Subcutaneous adipose tissue (tissue), 4 donors: ENCODE data around the gene TCF12. TPM values are rescaled to one million over a fixed set of nuclear protein-coding genes. Genes with fewer than 3 reads are reported as not detected.

Source experiments
- CTCF ChIP-seq: fragments of 450-650 bp; IDR thresholded peaks from one replicate; pipeline ENCODE4 v1.5.1; 2016; ENCODE audit warnings: low read depth, mild to moderate bottlenecking, control low read depth, antibody characterized with exemption, moderate library complexity
- total RNA-seq, 4 donors: library from RNA; depleted of rRNA; stranded (reverse); fragments of >200 nt; gene quantifications; one replicate each; pipeline ENCODE4 v1.1.0, GENCODE V29; 2016

Gene TCF12
- total RNA-seq, 4 donors from 2014 or later: 138 to 171 (median 166) TPM

DNA sequence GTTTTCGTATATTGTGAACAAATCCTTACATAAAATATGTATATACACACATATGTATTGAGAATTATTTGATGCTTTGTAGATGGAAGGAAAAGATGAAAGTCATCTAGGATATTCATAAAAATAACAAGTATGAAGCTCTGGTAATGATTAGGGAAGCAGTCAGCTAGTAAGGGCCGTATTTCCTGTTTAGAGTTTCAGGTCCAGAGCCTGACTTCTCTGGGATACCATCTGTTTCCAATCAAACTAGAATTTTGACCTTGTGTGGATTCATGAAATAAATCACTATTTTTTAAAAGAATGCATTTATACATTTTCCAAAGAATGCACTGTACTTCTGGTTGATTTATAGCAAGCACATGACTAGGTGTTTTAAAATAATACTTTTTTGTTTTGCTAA is 301.8 kb downstream of the TCF12 start:
- TF ChIP-seq CTCF: no peak

DNA sequence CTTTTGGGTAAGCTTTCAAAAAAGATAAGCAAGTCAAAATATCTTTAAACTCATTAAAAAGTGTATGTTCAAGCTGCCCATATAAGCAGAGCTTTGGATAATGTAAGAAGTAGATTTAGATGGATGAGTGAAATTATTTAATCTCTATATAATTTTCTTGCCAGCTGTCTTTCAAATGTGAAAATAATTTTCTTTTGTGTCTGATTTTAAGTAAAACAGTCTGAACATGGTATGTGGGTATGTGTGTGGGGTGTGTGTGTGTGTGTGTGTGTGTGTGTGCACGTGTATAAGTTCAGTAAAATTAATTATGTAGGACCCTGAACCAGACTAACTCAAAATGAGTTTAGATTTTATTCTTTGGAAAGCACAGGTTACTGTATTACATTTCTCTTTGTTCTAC is 302.7 kb downstream of the TCF12 start:
- TF ChIP-seq CTCF: no peak

DNA sequence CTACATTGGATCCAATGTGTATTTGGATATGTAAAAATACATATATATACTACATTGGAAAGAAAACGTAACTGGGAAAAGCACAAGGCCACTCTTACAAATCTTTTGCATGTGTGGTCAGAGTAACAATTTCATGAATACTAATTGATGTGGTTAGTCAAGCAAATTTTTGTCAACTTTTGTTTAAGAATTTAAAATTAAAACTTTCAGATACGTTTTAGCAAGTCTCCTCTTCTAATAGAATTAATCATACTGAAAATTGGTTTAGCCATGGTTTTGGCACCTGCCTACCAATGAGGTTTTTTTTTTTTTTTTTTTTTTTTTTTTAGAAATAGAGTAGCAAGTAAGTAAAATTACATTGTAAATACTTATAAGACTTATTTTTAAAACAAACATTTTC is 304.9 kb downstream of the TCF12 start:
- TF ChIP-seq CTCF: no peak

DNA sequence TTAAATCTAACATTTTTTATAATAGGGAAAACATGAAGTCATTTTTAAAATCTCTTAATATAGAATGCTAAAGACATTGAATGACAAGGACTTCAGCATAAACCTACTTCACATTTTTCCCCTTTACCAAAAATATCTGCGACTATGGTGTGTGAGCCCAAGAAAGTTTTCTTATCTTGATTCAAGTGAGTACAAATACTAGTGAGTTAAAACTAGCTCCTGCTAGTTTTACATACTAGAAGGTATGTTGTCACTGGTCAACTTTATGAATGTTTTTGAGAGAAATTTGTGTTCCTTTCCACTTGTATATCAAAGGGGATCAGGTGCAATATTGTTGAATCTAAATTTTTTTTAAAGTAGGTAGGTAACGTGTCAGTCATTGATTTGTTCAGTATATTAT is 305.4 kb downstream of the TCF12 start:
- TF ChIP-seq CTCF: no peak

GRCh38 chr15:57224664-57225063 is 306.2 kb downstream of the TCF12 start:
- no peak for TF ChIP-seq CTCF

DNA sequence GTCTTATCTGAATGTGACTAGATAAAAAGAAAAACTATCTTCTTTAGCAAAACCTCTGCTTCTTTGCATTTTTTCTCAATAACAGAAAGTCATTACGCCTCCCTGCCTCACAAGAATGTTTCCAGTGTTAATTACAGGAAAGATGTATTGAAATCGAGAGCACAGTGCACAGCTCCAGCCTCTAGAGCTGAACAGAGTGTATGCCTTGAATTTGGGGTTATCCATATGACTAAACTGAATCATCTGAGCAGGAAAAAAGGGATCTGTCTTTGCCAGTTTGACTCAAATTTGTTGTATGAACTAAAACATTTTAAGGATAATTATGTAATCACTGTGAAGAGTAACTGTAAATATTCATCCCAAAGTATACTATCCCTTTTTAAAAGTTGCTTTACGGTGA is 308.7 kb downstream of the TCF12 start:
- TF ChIP-seq CTCF: no peak

DNA sequence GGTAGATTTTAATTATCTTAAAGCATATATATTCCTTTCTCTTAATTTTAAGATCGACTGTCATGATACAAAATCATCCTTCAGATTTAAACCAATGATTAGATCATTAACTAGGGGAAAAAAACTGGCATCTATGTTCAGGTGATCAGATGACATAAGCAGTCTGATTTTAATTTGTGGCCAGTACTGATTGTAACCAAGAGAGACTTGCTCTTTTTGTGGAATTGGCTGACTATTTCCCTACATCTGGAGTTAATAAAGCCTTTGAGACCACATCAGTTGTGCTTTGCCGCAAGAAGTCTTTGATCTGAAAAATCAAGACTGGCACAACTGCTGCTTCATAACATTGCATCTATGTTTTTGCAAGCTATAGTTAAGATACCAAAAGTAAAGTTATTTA is 309.5 kb downstream of the TCF12 start:
- no peak for TF ChIP-seq CTCF

- TF ChIP-seq CTCF: no peak
Observed at GRCh38 chr15:57228395-57228794, 310.0 kb downstream of the TCF12 start.
